ENCODE measurements around the gene RAB38.

Gene RAB38

DNA sequence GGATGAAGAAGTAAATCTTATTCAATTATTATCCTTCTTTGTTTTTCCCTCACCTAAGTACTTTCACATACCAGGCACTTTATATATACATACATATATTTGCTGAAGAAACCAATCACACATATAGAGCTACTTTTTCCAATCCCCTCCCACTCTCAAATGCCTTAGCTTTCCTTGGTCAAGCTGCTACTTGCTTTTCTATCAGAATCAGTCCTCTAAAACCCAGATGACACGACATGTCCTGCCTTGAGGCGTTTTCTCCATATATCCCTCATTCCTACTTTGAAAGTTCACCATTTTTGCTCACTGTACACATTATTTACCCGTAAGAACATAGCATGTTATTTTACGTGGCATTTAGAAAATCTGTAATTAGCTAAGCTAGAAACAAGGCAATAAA, 5.4 kb downstream of the RAB38 start:
- no peak for DNase-seq

DNA sequence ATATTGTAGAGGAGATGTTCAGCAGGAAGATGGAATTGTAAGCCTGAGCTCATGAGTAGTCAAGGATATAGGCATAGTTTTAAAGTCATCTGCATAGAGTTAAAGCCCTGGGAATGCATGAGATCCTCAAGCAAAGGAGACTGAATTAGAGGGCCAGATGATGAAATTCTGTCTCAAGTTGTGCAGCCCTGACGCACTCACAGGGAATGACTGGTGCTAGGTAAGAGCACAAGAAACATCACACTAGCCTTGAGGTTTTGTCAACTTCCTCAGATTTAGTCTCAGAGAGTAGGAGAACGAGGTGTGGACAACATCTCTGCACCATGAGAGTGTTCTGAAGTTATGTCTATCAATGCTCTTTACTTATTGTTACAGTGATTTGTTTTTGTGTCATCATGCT, 5.8 kb downstream of the RAB38 start:
- DNase-seq: peak in 1 of 4 experiments; percentile 12

DNA sequence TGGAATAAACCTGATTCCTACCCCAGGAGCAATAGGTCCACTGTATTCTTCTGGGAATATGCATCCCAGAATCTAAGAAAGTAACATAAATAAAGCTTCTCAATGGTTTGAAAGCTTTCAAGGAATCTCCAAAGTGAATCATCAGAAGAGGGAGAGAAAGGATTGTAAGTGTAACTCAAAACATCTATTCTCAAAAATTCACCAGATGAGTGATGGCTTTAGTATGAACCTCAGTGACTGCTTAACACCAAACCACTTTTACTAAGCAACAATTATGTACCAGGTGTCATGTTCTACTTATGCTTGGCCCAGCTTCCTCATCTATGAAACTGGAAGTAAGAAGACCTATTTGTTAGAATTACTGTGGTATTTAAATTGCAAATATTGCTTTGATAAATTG, 7.4 kb downstream of the RAB38 start:
- no peak for DNase-seq

GRCh38 chr11:88164806-88165585, 10.2 kb downstream of the RAB38 start:
- DNase-seq: no peak

- DNase-seq: no peak
These were observed 10.9 kb downstream of the RAB38 start for GRCh38 chr11:88164320-88164719.

GRCh38 chr11:88158081-88158480, 17.2 kb downstream of the RAB38 start:
- DNase-seq: no peak

- DNase-seq: no peak
These were observed 17.9 kb downstream of the RAB38 start for GRCh38 chr11:88157370-88157769.

DNA sequence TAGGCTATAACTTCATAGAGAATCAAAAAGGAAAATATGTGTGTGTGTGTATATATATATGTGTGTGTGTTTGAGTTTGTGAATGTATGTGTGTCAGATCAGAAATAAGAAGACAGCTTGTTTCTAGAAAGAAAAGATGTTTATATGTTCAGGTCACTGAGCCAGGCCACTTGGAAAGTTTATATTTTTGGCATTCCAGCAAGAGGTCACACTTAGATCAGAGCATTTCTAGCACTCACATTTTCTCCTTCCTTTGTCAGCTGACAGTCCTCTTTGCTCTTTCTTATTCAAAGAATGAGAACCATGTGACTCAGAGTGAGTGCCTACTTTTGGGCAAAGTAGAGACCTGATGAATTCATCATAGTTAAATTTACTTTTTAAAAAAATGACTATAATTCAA, 22.9 kb downstream of the RAB38 start:
- DNase-seq: no peak

- DNase-seq: no peak
These were observed 23.5 kb downstream of the RAB38 start for GRCh38 chr11:88151709-88152265.

DNA sequence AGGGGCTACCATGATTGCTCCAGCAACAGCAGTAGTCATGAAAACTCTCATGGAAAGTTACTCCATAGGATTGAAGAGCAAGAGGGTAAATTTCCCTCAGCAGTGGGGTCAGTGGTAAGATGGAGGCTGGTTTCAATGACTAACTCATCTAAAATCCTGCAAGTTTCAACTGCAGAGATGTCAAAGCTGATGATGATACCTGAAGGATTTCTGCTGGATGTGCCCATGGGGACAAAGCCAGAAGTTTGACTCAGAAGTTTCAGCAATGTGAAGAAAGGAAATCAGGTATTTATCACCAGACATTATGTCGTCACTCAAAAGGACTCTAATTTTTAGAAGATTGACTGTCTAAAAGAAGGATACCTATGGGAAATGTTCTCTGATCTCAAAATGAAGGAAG, 29.1 kb downstream of the RAB38 start:
- no peak for DNase-seq

DNA sequence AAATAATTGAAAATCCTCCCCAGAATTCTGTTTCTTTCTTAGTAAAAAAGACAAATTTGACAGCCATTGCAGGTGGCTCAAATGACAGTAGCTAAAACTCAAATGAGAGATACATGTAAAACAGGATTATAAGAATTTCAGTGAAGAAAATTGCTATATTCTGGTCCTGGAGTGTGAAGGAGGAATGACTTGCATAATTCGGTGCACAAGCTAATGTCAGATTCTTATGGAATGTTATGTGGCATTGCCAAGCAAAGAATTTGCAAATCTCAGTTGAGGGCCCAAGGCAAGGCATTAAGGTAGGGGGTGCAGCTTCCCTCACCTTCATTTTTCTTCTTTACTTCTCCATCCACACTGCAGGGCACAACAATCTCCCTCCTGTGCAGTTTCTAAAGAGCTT, 35.4 kb downstream of the RAB38 start:
- DNase-seq: no peak

GRCh38 chr11:88131764-88132470, 43.3 kb downstream of the RAB38 start:
- no peak for DNase-seq

- no peak for DNase-seq
These were observed 52.3 kb downstream of the RAB38 start for GRCh38 chr11:88122956-88123355.

GRCh38 chr11:88119561-88119960, 55.7 kb downstream of the RAB38 start:
- no peak for DNase-seq

GRCh38 chr11:88117281-88117858, 57.9 kb downstream of the RAB38 start:
- DNase-seq: no peak

- DNase-seq: peak in 3 of 4 experiments; percentile 3 to 35 (median 35)
These were observed 59.2 kb downstream of the RAB38 start for GRCh38 chr11:88115828-88116755.

- peak; percentile 35 to 70 (median 52) for DNase-seq
These were observed 60.7 kb downstream of the RAB38 start for GRCh38 chr11:88114486-88115045.

DNA sequence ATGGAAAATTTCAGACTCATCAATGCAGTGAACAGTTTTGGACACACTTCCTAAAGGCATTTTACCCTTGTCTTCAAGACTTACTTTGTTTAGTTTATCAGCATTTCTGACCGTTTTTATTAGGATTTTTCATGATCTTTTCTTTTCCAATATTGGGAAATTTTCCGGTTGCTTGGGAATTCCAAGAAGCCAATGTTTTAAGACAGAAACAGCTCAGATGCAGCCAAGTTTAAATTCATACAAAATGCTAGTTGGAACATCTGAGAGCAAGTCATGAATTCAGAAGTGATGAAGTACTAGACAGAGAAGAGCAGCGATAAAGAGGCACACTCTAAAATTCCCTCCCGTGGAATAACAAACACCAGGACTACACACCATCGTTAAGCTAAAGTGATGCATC, 68.6 kb downstream of the RAB38 start:
- no peak for DNase-seq

- DNase-seq: no peak
These were observed 69.3 kb downstream of the RAB38 start for GRCh38 chr11:88105951-88106350.

GRCh38 chr11:88105526-88105925, 69.7 kb downstream of the RAB38 start:
- no peak for DNase-seq

DNA sequence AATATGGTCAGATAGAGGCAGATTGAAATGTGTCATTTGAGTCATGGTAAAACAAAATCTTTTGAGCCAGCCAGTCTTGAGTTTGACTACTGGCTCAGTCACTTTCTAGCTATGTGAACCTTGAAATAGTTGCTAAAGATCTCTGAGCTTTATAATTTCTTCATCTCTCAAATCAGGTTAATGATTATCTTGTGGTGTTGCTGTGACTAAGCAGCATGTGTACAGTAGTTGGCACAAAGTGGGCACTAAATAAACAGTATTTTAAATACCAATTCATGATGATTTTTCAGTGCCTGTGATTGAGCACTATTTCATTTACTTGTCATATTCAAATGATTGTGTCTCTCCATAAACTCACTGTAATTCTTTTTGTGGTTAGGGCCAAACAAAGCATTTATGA, 70.8 kb downstream of the RAB38 start:
- peak in 1 of 4 experiments; percentile 3 for DNase-seq
